GM18526 (cell line): ENCODE results near the gene ETV5.

ENCODE experiments used
- POLR2A ChIP-seq: IDR thresholded peaks from 3 replicates; pipeline ENCODE4 v1.6.1; 2011; ENCODE audit not compliant: insufficient read length; ENCODE audit errors: extremely low read depth

The ETV5 gene

GRCh38 chr3:186038360-186038759, 70.5 kb downstream of the ETV5 start:
- TF ChIP-seq POLR2A: no peak

GRCh38 chr3:186035277-186035676, 73.6 kb downstream of the ETV5 start:
- TF ChIP-seq POLR2A: no peak

- TF ChIP-seq POLR2A: no peak
Observed at GRCh38 chr3:186032321-186032720, 76.6 kb downstream of the ETV5 start.

DNA sequence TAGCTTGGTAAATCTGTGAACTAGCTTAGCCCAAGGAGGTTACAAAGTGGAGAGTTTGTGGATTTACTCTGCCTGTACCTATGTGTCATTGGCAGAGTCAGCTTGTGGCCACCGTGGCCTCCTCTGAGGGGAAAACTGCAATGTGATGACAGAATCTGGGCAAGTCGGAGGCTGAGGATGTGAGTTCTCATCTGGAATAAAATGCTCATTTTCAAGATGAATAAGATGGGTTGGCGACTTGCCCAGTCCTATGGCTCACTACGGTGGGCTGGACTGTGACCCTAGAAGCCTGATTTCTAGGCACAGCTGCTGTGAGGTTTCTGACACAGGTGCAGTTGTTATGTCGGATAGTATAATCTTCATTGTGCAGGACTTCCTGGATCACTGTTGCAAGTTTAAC, 83.7 kb downstream of the ETV5 start:
- no peak for TF ChIP-seq POLR2A

- TF ChIP-seq POLR2A: no peak
Observed at GRCh38 chr3:186024210-186024609, 84.7 kb downstream of the ETV5 start.

DNA sequence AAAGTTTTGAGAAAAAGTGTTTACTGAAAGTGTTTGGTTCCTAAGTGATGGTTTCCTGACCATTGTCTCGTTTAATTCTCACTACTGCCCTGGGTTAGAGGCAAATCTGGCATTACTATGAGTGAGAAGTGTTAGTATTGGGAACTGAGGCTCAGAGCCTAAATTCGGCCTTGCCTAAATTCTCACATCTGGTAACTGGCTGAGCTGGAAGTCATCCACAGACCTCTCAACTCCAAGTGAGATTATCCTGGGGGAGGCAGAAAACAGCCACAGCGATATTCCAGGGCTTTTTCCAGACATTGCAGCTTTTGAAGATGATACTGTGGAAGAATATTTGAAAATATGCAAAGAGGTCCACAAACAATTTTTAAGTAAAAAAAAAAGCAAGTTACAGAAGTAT, 86.0 kb downstream of the ETV5 start:
- TF ChIP-seq POLR2A: no peak

DNA sequence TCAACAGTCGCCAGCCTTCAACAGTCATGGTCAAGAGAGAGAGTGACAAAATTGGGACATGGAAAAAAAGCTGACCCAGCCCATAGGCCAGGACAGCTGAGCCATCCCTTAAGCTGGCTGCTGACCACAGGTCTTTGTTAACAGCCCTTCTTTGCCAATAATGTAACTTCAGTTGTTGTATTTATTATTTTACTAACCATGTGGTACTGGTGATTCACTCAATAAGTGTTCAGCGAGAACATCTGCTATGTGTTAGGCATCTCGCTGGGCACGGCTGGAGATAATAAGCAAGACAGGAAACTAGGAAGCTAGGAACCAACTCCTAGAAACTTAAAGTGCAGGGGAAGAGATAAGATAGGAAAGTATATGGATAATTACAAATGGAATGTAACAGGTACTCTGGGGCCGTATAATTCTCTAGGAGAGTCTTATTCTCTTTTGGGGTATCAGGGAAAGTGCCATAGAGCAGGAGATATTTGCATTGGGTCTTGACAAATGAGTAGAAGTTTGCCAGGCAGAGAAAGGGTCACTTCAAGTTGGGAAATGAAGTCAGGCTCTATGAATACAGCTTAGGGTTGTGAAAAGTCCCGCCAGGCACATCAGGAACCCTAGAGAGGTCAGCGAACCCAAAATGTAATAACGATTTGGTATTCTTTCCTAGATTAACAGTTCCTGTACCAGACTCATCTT, 87.1 kb downstream of the ETV5 start:
- TF ChIP-seq POLR2A: no peak

DNA sequence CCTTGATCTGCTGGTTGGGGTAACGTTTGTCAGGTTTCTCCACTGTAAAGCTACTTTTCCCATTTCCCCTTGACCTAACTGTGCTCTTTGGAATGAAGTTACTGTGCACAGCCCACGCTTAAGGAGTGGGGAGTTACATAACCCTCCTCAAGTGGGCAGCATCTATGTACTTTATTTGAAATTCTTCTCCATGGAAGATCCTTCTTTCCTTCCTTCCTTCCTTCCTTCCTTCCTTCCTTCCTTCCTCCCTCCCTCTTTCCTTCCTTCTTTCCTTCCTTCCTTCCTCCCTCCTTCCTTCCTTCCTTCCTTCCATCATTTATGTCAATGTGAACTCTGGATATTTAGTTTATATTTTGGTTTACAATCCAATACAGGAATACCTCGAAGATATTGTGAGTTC, 94.0 kb downstream of the ETV5 start:
- TF ChIP-seq POLR2A: no peak

DNA sequence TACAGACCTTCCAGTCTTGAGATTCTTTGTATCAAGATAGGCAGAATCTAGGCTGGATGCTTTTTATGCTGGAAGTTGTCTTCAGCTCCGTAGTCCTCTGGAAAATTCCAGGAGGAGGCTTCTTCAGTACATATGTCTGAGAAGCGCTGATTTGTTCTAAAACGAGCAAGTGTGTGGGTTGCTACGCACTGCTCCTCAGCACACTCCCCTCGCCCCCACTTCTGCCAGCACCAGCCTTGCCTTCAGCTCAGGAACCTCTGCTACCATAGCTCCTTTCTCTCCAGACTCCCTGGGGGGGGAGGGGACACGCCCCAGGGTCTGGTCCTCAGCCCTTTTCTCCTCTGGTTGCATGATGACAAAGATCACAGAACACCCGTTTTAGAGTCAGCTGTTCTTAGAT, 95.6 kb downstream of the ETV5 start:
- no peak for TF ChIP-seq POLR2A

DNA sequence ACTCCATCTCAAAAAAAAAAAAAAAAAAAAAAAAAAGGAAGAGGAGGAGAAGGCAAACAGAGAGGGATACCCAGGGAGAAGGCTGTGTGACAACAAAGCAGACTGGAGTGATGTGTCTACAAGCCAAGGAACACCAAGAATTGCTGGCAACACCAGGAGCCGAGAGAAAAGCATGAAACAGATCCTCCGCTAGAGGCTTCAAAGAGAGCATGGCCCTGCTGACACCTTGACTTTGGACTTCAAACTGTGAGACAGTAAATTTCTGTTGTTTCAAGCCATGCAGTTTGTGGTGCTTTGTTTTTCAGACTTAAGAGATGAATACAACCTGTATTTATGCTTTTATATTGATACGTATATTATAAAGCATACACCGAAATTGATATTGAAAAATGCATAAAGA, 96.8 kb downstream of the ETV5 start:
- TF ChIP-seq POLR2A: no peak

DNA sequence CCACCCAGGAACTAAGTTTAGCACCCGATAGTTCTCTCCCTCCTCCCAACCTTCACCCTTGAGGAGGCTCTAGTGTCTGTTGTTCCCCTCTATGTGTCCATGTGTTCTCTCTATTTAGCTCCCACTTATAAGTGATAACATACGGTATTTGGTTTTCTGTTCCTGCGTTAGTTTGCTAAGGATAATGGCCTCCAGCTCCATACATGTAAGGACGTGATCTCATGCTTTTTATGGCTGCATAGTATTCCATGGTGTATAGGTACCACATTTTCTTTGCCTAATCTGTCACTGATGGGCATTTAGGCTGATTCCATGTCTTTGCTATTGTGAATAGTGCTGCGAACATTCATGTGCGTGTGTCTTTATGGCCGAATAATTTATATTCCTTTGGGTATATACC, 104.2 kb downstream of the ETV5 start:
- no peak for TF ChIP-seq POLR2A

- no peak for TF ChIP-seq POLR2A
Observed at GRCh38 chr3:186004209-186004608, 104.7 kb downstream of the ETV5 start.

- TF ChIP-seq POLR2A: no peak
Observed at GRCh38 chr3:186003610-186004009, 105.3 kb downstream of the ETV5 start.

DNA sequence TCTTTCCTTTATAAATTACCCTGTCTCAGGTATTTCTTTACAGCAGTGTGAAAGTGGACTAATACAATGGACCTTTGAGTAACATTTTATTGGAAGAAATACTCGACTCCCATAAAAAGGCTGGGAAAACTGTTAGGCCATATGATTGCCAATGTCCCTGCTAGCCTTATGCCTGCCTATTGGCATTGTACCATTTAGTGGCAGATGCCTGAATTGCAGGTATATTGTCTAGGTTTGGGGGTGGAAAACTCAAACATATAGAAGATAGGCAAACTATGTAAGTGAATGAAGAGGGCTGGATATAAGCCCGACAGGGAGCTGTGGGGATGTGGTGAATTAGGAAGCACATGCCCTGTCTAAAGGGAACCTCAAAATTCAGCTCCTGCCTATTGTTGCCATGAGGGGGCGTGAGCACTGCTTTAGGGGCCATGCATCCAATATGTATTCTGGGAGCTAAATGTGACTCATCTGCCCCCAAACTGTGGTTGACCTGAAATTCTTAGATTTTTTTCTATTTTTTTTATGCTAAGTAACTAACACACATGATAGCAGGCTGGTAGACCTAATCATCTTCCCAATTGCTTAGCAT, 105.9 kb downstream of the ETV5 start:
- TF ChIP-seq POLR2A: no peak

DNA sequence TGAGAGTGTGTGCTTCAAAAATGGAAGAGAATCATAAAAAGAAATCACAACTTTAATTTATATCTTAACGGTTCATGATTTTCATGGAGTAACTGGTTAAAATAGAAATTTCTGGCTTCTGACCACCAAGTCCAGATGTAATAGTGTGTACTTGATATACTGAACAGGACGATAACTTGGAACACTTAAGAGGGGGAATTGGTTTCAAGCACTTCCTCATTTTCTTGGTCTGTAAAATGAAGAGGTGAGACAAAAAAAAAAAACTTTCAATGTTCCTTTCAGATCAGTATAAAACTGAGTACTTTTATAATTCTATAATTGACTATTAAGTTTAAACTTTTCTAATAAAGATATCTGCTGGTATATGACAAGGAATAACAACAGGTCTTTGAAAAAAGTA, 107.0 kb downstream of the ETV5 start:
- no peak for TF ChIP-seq POLR2A

- no peak for TF ChIP-seq POLR2A
Observed at GRCh38 chr3:185999221-185999620, 109.7 kb downstream of the ETV5 start.

GRCh38 chr3:185998136-185998535, 110.8 kb downstream of the ETV5 start:
- no peak for TF ChIP-seq POLR2A

DNA sequence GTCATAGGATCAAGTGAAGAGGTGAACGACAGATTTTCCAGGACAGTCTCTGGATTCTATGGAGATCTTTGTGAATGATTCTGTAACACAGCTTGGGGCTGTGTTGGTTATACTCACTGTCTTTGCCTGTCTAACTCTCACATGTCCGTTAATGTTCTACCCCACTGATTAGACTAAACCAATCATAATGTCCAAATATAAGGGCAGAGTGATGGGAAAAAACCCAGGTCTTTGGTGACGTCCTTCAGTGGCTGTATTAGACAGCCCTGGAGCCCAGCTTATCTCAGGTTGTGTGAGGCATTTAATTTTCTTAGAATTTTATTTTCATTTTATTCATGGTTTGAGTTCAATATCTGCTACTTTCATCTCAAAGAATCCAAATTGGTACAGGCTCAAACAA, 111.8 kb downstream of the ETV5 start:
- TF ChIP-seq POLR2A: no peak
